HG03457 (cell line): ENCODE data around the gene NHEJ1.

Source experiments
- ATAC-seq: cut with Tn5 transposase; IDR thresholded peaks from one replicate; pipeline ENCODE4 v1.9.1; 2021; ENCODE audit warnings: moderate number of reproducible peaks; ENCODE audit not compliant: unreplicated experiment

Gene NHEJ1

DNA sequence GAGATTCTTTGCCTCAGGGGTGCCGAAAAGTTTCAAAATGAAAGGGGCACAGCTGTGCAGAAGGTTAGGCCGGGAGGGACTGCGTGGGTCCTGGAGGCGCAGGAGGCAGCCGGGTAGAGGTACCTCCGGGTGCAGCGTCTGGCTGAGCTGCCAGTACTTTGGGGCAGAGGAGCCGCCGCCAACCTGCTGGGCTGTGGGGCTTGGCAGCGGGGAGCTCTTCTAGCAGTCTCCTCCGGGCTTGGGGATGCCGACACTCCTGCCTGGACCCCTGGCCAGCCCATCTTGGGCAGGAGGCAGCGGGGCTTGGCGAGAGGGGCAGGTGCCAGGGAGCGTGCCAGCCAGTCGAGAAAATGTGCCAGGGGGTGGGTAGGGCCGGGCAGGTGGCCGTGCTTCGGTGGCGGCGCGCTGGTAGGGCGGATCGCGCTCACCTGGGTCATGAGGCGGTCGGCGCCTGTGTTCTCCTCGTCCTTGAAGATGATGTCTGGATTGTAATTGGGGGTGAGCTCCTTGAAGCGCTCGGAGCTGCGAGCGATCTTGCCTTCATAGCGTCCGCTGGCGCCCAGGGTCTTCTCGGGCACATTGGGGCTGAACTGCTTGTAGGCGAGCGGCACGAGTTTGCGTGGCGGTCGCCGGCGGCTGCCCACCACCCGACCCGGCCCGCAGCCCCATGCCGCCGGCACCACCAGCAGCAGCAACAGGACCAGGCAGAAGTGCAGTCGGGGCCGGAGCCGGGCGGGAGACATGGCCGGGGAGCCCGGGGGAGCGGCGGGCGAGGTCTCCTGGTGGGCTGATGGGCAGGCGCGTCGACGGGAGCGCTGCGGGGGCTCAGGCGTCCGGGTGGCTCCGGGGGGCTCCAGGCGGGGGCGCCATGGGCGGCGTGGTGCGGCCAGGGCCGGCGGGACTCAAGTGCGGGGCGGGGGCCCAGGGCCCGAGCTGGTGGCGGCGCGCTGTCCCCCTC, 100.6 kb downstream of the NHEJ1 start:
- no peak for ATAC-seq

DNA sequence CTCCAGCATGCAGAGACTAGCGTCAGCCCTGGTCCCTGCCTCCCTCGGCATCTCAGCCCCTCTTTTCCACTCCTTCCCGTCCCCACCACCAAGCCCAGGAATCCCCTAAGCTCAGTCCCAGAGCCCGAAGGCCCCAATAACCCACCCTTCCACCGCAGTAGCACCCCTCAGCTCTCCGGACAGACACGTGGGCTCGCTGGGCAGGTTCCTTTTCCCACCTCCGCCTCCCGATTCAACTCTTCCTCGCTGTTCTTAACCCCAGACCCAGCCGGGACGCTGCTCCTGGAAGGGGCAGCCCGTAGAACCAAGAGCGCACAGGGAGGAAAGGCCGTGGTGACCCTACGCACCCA, 101.3 kb downstream of the NHEJ1 start:
- ATAC-seq, result no peak

DNA sequence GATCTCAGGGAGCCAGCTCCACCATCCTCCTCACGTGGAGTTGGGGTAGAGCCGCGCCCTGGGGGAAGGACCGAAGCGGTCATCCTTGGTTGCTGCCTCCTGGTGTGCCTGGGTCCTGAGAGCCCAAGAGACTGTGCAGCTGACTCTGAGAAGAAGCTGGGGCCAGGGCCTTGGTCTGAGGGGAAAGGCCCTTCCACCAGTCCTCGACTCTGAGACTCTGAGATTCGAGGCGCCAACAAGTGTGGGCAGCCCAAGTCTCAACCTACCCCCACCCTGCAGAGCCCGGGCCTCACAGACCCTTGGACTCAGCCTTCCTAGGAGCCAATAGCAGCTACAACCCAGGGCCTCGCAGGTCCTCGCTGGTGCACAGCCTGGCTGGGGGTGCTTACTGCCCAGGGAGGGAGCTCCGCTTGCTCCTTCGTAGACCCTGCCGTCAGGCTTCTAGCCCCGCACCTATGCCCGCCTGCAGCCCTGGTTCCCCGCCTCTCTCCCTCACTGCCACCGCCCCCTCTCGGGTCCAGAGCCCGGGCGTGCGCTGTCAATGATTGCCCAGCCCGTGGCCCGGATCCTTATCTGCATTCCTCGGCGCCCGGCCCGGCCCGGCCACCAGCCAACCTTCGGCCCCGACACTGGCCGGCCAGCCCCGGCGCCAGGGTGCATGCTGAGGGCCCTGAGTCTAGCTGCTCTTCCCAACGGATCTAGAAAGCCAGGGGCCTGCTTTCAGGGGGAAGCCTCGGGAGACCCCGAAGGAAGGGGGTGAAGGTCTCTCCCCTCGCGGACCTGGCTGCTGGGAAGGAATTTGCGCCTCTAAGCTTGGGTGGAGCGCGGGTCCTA, 101.9 kb downstream of the NHEJ1 start:
- ATAC-seq, result no peak

DNA sequence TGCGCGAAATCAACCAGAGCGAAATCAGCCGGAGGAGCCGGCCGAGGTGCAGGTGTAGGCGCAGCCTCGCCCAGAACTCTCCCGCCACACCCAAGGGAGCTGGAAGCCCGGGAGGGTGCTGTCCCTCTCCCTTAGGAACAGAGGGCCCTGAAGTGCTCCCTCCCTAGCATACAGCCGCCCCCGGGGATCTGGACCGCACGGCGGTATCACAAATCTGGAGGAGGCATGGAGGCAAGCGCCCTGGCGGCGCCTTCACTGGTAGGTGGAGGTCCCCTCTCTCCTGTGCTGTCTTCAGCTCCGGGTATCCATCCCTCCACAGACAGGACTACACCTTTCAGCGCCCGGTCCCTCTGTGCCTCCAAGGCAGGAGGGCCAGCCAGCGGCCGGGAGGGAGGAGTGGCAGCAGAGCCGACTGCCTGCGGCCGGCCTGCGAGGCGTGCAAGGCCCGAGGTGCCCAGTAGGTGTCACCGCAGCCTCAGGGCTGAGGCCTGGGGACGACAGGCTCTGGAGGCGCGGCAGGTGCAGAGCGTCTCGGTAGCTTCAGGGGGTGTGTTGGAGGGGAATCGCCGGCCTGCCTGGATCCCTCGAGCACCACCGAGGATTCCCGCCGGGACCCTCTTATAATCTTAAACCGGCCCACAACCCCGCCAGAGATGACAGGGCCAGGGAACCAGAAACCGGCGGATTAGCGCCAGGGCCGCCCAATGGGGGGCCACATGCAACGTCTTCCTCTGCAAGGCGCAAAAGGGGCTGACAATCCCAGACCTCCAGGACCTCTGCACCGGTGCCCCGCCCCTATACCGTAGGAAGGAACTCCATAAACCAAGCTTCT, 102.7 kb downstream of the NHEJ1 start:
- ATAC-seq, result peak; percentile 90

DNA sequence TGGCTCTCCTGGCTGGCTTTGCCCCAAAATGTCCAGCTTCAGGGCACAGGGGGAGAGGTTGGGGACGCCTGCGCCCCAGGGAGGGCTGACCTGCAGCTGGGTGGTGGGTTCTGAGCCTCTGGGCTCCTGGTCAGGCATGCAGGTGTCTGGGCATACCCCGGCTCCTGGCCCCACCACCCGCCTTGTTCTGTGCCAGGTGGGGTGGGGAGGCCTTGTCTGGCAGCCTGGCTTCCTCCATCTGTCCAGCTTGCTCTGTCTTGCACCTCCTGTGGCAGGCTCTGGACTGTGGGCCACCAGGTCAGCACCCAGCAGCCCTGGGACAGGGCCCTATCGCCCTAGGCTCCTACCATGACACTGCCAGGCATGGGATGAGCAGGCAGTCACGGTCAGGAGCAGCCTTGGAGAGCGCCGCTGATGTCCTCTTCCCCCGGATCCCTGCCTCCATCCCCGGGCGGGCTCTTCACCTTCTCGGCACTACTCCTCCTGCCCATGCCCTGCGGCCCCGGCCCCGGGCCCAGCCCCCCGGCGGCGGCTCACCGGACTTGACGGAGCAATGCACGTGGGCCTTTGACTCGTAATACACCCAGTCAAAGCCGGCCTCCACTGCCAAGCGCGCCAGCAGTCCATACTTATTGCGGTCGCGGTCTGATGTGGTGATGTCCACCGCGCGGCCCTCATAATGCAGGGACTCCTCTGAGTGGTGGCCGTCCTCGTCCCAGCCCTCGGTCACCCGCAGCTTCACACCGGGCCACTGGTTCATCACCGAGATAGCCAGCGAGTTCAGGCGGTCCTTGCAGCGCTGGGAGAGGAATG, 103.5 kb downstream of the NHEJ1 start:
- no peak for ATAC-seq

DNA sequence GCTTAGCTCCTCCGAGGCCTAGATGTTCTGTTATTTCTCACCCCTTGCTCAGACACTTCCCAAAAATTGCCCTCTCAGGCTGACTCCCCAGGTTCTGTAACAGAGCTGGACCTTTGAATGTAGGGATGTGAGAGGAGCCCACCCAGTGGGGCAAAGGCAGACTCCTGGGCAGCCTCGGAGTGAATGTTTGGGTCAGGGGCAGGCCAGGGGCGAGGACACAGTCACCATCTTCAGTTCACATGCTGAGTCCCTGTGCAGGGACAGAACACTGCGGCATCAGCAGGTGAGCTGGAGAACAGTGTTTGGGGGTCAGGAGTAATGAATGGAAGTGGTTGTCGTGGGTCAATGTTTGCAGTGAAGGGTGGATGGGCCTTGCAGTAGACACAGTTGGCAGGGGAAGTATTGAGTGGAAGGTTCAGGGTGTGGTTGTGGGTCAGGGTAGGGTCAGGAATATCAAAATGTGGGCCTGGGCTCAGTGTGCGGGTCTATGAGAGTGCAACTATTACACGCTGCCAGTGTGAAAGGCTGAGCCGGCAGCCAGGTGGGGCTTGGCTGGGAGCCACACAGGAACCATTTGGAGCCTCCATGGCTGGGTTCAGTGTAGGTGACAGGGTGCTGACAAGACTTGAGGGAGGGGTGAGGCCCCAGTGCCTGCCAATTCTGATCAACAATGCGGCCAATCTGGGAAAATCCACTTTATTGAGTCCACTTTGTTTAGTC, 104.3 kb downstream of the NHEJ1 start:
- ATAC-seq, result no peak

DNA sequence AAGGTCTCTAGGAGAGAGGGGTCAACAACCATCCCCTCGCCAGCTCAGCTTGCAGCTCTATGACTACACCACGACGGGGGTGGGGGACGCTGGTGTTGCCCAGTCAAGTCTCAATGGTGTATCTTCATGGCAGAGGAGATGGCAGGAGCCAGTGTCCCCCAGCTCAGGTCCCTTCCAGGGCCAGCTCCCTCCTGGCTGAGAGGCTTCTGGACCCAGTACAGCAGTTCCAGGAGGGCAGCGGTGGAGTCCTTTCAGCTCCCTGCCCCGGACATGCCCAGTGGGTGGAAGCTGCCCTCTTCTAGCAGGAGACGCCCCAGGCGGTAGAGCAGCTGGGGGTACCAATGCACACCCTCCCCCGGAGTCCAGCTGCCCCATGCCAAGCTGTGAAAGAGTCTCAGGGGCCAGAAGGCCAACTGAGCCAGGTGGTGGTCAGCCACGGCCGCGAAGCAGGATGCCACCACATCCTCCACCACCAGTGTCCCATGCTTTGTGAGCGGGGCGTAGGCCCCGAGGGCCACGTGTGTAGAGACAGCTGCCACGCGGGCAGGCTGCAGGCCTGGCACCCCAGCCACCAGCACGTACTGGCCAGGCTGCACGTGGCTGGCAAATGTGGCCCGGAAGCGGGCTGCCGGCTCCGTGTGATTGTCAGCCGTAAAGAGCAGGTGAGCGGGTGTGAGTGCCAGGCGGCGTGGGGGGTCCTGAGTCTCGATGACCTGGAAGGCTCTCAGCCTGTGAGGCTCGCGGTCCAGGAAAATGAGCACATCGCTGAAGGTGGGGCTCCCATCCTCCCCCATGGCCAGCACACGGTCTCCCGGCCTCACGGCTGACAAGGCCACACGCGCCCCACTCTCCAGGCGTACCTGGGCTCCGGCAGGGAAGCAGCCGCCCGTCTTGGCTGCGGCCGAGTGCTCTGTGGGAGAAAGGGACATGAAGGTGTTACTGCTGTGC, 105.4 kb downstream of the NHEJ1 start:
- ATAC-seq, result no peak

DNA sequence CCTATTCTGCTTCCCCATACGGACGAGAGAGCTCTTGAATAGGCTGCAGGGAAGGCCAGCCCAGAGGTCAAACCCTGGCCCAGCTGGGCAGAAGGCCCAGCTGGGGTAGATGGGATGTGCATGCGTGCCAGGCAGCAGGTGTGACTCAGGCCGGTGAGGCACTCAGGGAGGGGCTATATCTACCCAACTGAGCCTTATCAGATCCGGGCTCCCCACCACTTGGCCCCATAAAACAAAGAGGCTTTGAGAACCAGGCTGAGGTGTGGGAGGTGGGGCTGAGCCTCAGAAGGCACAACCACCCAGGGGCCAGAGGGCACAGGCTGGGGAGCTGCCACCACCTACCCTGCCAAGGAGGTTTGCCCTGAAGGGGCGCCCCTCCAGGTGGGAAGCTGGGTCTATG, 111.3 kb downstream of the NHEJ1 start:
- ATAC-seq, result no peak

DNA sequence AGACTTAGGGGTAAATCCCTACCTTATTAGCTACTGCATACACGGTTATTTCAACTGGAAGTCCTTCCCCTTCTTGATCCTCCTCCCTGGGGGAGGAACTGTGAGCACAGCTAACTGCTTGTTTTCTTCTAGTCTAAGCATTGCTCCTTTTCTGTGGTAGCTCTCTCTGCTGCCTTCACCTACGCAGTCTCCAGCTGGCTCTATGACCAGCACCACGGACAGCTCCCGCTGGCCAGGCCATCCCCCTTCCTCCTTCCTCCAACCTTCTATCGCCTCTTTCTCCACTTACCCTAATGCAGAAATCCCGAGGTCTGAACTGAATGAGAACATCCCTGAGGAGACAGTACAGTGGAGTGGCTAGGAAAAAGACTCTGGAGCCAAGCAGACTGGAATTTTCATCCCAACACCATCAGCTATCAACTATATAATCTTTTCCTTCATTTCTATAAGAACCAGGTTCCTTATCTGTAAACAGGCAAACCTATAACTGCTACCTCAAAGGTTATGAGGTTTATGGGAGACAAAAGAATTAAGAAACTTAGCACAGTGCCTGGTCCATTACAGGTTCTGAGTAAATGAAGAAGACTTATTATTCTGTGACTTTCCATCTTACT, 114.6 kb downstream of the NHEJ1 start:
- no peak for ATAC-seq

DNA sequence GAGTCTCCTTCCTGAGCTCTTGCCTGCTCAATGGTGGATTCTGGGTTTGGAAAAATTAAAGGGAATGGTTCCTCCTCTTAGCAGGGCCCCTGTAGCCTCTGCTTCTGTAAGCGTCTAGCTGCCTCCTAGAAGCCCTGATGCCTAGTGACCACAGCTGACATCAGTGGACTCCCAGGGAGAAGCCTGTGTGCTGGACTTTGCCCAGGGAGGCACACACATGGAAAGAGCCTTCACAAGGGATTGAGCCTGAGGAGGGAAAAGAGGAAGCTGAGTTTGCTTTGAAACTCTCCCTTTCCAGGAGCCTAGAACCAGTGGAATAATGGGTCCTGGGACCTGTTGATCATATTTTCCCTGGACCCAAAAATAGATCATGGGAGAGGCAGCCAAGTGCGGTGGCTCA, 117.9 kb downstream of the NHEJ1 start:
- no peak for ATAC-seq

DNA sequence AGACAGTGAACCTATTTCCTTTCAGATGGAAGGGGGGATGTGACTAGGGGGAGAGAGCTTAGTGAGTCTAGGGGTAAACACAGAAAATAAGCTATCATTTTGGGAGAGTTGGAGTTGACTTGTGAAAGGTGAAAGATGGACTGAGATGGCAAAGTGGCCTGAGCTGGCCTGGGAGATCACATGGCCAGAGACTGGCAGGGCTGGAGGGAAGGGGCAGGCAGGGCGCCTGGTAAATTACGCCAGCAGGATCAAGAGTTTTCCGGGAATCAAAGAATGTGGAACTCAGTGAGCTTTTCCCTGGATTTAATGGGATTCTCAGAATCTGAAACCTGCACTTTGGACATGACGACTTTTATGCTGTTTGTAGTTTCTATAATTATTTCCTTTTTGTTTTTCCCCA, 118.5 kb downstream of the NHEJ1 start:
- no peak for ATAC-seq

DNA sequence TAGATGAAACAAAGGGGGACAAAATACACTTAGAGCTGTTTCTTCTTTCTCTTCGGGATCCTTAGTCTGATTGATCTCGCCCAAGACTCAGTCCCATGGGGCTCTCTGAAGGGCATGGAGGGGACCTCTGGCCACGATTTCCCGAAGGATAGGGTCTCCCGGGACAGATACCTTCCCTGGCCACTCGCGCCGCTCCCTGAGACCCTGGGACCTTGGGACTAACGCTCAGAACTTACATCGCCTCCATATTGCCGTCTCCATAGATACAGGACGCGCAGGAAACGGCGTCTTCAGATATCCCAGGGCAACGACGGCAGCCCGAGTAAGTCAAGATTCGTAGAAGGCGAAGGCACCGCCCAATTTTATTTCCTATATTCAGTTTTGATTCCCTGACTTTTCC, 119.4 kb downstream of the NHEJ1 start, which contains the start of gene CFAP65:
Gene CFAP65 (minus strand): TSS at position 265 of the 400 bp plus-strand sequence. CDS start 2,468 bp downstream, outside the sequence.
- ATAC-seq, result no peak

DNA sequence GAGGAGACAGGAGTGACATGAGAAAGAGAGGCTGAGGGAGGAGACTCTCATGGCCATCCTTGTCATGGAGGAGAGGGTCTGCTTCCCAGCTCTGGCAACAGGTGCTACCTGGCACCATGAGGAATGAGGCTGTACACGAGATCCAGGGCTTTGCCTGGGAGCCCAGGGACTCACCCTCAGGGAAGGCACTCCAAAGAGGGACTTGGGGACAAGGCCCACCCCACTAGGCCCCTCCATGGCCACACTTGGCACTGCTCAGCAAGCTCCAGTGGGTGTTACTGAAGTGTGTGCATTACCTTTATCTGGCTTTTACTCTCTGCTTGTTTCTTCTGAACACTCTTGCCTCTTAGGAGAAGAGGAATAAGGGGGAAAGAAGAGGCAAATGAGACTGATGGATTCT, 122.0 kb downstream of the NHEJ1 start:
- ATAC-seq, result no peak

DNA sequence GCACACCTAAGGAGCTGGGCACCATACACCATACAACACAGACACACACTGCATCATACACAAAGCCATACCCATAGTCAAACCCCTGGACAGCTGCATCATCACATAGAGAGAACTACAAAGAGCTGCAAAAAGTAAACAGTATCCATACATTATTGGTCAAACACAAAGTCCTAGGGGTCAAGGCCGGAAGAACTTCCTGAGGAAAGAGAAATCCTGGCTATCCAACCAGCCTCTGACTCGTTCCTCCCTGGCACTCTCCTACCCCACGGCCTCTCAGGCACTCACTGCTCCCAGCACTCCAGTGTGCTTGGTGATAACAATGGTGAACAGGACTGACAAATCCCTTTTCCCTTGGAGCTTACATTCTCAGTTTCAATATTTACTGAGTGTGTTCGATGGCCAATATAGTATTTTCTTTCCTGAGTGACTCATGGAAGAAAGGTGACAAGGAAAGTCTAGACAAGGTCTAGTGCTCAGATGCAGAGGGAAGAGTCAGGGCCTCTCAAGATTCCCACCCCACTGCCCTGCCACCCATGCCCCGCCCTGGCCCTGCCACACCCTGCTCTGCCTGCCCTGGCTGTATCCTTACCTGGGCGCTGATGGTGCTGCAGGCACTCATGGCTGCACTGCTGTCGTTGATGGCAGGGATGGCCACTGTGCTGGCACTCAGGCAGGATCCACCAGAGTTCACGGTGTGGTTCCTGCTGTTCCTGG, 122.7 kb downstream of the NHEJ1 start:
- no peak for ATAC-seq

DNA sequence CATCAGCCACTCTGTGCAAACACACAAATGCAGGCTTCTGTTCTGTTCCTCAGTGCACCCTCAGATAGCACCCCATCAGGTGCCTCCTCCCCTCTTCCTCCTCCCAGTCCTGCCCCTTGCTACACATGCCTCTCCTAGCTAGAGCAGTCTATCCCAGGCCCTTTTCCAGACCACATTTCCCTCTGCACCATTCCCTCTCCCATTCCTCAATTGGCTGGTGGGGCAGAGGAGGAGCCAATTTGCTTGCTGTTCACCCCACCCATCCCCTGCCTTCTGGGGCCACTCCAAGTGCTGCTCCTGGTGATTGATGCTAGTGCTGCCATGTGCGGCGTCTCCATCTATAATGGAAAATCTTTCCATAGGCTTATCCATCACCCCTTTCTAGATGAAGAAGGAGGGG, 124.7 kb downstream of the NHEJ1 start:
- no peak for ATAC-seq

DNA sequence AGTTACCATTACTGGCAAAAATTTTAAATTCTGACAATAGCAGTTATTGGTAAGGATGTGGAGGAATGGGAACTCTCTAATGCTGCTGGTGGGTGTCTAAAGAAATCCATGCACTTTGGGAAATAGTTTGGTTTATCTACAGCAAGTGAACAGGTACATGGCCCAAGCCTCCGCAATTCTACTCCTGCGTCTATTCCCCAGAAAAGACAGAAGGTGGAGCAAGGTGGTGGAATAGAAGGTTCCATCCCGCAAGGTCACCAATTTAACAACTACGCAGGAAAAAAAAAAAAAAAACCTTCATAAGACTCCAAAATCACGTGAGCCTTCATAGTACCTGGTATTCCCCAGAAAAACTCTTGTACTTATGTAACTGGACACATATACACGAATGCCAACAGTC, 125.8 kb downstream of the NHEJ1 start:
- ATAC-seq, result no peak

DNA sequence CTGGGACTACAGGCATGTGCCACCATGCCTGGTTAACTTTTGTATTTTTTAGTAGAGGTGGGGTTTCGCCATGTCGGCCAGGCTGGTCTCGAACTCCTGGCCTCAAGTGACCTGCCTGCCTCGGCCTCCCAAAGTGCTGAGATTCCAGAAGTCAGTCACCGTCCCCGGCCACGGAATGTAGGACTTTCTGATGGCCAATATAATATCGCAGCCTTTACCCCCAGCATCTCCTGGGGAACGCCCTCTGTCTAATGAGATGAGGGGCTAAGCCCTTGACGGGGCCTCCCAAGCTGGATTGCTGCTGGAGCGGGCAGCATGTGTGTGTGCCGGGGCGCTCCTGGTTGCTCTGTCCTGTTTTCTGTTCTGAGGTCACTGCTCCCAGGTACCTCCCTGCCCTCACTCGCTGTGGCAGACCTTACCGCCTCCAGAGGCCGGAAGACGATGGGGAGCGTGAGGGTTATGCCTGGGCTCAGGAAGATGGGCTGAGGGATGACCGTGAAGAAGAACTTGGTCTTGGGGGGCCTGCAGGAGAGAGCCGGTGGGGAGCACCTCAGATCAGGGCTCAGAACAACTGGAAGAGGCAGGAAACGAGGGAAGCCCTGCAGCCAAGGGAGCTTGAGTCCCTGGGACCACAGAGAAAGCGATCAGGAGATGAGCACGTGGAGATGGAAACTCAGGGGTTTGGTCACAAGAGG, 128.4 kb downstream of the NHEJ1 start:
- ATAC-seq, result no peak
